ENCODE data around the gene FBXL19. TPM values are rescaled to one million over a fixed set of nuclear protein-coding genes. Genes with fewer than 3 reads are reported as not detected.

Gene FBXL19
- total and polyA plus RNA-seq, 2 of the 8 experiments (the other 6 are each of a cell fraction or from before 2014, with no cell fraction given) = 47.2 to 72.2 TPM

GRCh38 chr16:30899794-30900193, 23.6 kb upstream of the FBXL19 start (continued):
- TF ChIP-seq CEBPB (IDR thresholded peaks at IDR 0.05; ENCODE audit: low read depth, low read length) (no peak), ASH2L (IDR thresholded peaks at IDR 0.05; ENCODE audit: low read length) (no peak), RXRA (IDR thresholded peaks at IDR 0.05; ENCODE audit: insufficient read depth, low read depth, low read length) (no peak), SAP30 (IDR thresholded peaks at IDR 0.05; ENCODE audit: insufficient read depth, insufficient replicate concordance, low read length) (no peak)
